WERI-Rb-1 (cell line): Measurements from ENCODE around the gene RIC8A.
"Not testable (repeated sequence)": the region's sequence is repeated elsewhere in the genome, so short reads cannot be mapped to it uniquely, and the experiment has no call there.

Source experiments
- DNase-seq: peaks from one replicate; pipeline ENCODE4 v3.0.0-alpha.2; 2020
- H3K27ac ChIP-seq: fragments of 250-450 bp; sonication (Bioruptor Pico); 2 replicates; pipeline ENCODE4 v1.5.1; 2020; ENCODE audit warnings: mild to moderate bottlenecking, moderate library complexity
- H3K27me3 ChIP-seq: fragments of 250-450 bp; sonication (Bioruptor Pico); 2 replicates; pipeline ENCODE4 v1.5.1; 2021; ENCODE audit warnings: mild to moderate bottlenecking, low read depth, moderate library complexity; ENCODE audit not compliant: insufficient read depth, severe bottlenecking
- H3K36me3 ChIP-seq: fragments of 250-450 bp; sonication (Bioruptor Pico); 2 replicates; pipeline ENCODE4 v1.5.1; 2020; ENCODE audit warnings: mild to moderate bottlenecking, moderate library complexity
- H3K4me3 ChIP-seq: 2 replicates; pipeline ENCODE4 v1.5.1; 2011; ENCODE audit warnings: low read depth, mild to moderate bottlenecking, control low read depth, low read length
- H3K9me3 ChIP-seq: fragments of 250-450 bp; sonication (Bioruptor Pico); 2 replicates; pipeline ENCODE4 v1.5.1; 2021; ENCODE audit warnings: mild to moderate bottlenecking, moderate library complexity; ENCODE audit not compliant: severe bottlenecking
- TF ChIP-seq, protein P1 (sequence below): IDR thresholded peaks from 2 replicates; pipeline ENCODE4 v1.5.1; 2011; ENCODE audit warnings: low read depth, mild to moderate bottlenecking, control low read depth, inconsistent platforms, low read length

The RIC8A gene

DNA sequence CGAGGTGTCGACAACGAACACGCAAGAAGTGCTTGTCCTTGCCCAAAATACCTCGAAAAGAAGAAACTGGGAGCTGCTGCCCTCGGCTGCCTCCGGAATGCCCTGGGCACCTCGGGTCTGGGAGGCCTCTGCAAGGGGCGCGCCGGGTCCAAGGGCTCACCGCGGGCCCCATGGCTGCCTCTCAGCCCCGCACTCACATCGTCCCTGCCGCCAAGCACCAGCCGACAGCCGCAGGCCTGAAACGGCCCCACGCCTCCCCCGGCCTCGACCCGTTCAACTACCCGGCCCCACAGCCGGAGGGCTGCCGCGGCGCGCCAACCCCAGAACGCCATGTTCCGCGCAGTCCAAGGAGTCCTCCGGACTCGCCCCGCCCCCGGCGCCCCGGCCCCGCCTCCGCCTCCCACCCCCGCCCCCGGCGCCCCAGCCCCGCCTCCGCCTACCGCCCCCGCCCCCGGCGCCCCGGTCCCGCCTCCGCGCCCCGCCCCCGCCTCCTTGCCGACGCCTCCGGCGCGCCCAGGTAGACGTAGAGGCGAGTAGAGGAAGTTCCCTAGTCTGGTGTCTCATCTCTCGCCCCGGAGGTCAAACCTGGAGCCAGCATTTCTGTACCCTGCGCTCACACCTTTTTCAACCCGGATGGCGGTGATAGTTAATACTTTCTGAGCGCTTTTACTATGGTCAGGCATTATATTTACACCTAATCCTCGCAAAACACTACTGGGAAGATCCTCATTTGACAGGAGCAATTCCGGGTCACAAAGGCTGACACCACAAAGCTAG lies 28.7 kb downstream of the RIC8A start, which contains the start of gene SIRT3:
Gene SIRT3, minus strand, starts transcription at position 346 of the 777 bp plus-strand sequence. Its CDS starts 14 bp downstream, at position 332.
- H3K9me3 ChIP-seq: no peaks in the 10 kb centered on the region
- DNase-seq: peak; percentile 83
- TF ChIP-seq, protein P1, sequence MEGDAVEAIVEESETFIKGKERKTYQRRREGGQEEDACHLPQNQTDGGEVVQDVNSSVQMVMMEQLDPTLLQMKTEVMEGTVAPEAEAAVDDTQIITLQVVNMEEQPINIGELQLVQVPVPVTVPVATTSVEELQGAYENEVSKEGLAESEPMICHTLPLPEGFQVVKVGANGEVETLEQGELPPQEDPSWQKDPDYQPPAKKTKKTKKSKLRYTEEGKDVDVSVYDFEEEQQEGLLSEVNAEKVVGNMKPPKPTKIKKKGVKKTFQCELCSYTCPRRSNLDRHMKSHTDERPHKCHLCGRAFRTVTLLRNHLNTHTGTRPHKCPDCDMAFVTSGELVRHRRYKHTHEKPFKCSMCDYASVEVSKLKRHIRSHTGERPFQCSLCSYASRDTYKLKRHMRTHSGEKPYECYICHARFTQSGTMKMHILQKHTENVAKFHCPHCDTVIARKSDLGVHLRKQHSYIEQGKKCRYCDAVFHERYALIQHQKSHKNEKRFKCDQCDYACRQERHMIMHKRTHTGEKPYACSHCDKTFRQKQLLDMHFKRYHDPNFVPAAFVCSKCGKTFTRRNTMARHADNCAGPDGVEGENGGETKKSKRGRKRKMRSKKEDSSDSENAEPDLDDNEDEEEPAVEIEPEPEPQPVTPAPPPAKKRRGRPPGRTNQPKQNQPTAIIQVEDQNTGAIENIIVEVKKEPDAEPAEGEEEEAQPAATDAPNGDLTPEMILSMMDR: 0 out of 2 replicates have a peak, but pooled peaks have one; percentile 3
- H3K36me3 ChIP-seq: peaks cover 21% of the 10 kb centered on the region
- peak within 1 kb of the TSS; percentile 97 for H3K27ac ChIP-seq
- no peaks in the 10 kb centered on the region for H3K27me3 ChIP-seq
- H3K4me3 ChIP-seq: peak within 1 kb of the TSS; percentile 93

DNA sequence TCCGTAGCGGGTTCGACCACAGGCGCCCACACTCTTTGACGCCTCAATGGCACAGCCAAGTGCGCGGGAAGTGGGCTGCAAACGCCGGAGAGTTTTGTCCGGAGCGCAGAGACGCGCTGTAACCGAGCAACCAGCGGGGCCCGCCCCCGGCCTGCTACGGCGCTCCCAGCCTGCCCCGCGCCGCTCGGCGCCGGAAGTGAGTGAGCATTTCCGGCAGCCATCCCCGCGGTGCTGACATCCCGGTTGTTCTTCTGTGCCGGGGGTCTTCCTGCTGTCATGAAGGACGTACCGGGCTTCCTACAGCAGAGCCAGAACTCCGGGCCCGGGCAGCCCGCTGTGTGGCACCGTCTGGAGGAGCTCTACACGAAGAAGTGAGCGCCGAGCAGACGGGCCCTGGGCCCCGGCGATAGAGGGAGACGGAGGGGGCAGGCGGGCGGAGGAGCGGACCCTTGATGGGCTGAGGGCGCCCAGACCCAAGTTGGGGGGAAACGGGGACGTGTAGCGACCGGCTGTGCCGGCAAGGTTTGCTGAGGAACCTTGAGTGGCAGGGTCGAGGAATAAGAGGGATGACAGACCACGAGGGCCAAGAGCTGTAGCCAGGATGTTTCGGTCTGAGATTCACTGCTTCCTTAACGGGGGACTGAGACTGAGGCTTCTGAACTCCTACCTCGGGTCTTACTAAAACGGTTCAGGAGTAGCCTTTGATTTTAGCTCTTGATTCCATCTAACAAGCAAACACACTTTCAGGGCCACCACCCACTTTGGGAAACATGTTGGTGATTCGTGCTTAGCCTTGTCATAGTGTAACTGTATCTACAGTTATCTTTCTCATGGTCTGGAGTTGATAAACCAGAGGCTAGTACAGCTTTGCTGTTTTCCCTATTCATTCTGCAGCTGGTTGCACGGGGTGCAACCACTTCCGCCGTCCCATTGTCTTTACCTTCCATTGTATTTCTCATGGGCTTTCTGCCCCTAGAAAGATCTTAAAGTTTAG lies 29.6 kb downstream of the RIC8A start, which contains the start of gene PSMD13:
Gene PSMD13, plus strand, starts transcription at position 203 of the 994 bp plus-strand sequence. Its CDS starts 74 bp downstream, at position 277.
- Histone ChIP-seq H3K9me3 (no peaks in the 10 kb centered on the region), H3K27me3 (no peaks in the 10 kb centered on the region), H3K36me3 (peaks cover 28% of the 10 kb centered on the region), H3K27ac (peak within 1 kb of the TSS; percentile 97), H3K4me3 (peak within 1 kb of the TSS; percentile 93)
- DNase-seq: peak; percentile 76
- TF ChIP-seq, protein P1: no peak

- not testable (repeated sequence) for H3K4me3 ChIP-seq, DNase-seq, H3K9me3 ChIP-seq, H3K27me3 ChIP-seq, H3K27ac ChIP-seq
- H3K36me3 ChIP-seq: peaks cover 40% of the 10 kb centered on the region
Observed at GRCh38 chr11:238346-238745, 30.8 kb downstream of the RIC8A start.

DNA sequence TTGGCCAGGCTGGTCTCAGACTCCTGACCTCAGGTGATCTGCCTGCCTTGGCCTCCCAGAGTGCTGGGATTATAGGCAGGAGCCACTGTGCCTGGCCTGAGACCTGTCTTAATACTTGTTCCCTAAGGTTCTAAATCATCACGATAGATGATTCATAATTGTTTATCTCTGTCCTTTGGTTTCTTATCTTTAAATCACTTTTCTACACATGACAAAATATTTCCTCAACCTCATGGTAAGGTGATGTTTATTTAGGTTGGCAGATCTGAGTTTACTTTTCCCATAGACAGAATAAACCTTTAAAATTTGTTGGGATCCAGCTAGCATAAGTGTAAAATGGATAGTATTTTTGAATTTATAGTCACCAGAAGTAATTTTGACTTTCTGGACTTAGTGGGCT lies 32.8 kb downstream of the RIC8A start:
- DNase-seq: no peak
- Histone ChIP-seq H3K27ac (no peak overlapping the region), H3K27me3 (no peaks in the 10 kb centered on the region), H3K36me3 (peaks cover 58% of the 10 kb centered on the region), H3K4me3 (no peak overlapping the region), H3K9me3 (no peaks in the 10 kb centered on the region)
- TF ChIP-seq, protein P1: no peak

DNA sequence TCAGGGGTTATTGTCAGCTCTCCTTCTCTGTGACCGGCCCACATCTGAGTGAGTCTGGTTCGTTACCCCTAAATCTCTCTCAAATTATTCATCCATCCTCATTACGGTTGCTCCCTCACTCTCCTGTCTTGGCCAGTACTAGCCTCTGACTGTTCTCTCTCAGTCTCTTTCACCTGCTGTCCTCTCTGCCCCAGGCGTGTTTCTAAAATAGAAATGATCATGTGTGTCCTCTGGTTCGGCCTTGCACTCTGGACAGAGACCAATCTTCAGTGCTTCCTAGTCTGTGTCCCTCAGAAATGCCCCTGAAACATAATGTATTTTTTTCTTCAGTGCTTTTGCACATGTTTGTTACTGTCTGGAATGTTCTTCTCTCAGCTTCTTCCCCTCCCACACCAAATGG lies 34.1 kb downstream of the RIC8A start:
- Histone ChIP-seq H3K27ac (no peak overlapping the region), H3K4me3 (no peak overlapping the region), H3K36me3 (peaks cover 71% of the 10 kb centered on the region), H3K9me3 (no peaks in the 10 kb centered on the region), H3K27me3 (no peaks in the 10 kb centered on the region)
- DNase-seq: no peak
- TF ChIP-seq, protein P1: no peak

DNA sequence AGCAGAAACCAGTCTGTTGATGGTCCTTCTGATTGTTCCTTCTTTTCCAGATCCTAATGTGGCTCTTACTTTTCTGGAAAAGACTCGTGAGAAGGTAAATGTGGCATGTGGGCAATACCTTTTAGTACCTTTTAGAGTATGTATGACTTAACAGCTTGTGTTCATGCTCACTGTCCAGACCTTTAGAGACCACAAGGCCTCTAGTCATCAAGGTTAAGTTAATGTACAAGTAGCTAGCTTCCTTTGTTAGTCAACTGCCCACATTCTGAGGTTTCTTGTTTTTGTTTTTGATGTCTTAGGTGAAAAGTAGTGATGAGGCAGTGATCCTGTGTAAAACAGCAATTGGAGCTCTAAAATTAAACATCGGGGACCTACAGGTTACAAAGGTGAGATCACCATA lies 36.9 kb downstream of the RIC8A start:
- H3K27me3 ChIP-seq: no peaks in the 10 kb centered on the region
- TF ChIP-seq, protein P1: no peak
- DNase-seq: no peak
- H3K36me3 ChIP-seq: peaks cover 90% of the 10 kb centered on the region
- H3K4me3 ChIP-seq: no peak overlapping the region
- no peak overlapping the region for H3K27ac ChIP-seq
- no peaks in the 10 kb centered on the region for H3K9me3 ChIP-seq
